Measurements from ENCODE around the gene LRRC36. TPM values are rescaled to one million over a fixed set of nuclear protein-coding genes. Genes with fewer than 3 reads are reported as not detected.

Gene LRRC36
- total and polyA plus RNA-seq, 2 of the 8 experiments (the other 6 are each of a cell fraction or from before 2014, with no cell fraction given), result 0.15 TPM; not detected in 1

DNA sequence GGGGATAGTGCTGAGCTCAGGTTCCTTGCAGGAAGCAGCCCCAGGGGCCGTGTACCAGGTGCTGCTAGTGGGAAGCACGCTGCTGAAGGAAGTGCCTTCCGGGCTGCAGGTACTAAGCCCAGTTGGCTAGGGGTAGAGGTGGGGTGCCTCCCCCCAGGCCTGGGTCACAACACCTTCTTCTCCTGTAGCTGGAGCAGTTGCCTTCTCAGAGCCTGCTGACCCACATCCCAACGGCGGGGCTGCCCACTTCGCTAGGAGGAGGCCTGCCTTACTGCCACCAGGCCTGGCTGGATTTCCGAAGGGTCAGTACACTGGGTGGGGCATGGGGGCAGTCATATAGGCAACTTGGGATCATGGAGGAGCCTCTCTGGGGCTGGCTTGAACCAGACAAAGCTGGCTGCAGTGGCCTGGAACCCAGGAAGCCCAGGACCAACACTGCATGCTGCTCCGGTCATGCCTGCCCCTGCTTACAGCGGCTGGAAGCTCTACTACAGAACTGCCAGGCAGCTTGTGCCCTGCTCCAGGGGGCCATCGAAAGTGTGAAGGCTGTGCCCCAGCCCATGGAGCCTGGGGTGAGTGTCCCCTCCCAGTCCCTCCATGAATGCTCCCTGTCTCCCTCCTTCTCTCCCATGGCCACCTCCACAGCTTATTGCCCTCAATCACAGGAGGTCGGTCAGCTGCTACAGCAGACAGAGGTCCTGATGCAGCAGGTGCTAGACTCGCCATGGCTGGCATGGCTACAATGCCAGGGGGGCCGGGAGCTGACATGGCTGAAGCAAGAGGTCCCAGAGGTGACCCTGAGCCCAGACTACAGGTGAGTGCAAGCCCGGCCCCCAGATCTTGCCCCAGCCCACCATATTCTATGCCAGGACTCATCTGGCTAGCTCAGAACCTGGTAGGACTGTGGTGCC is 44.8 kb upstream of the LRRC36 start:
- Histone ChIP-seq H2BK12ac (ENCODE audit: low read depth, low read length) (no peak overlapping the region), H4K20me1 (replicated peaks in 1 of 2; ENCODE audit: control insufficient read depth in 1 of 2, insufficient read depth in 2 of 2, low read length in 2 of 2) (peaks cover 2 to 9% of the 10 kb centered on the region in 2 experiments), H3K14ac (ENCODE audit: insufficient read length) (no peak overlapping the region), H2BK5ac (ENCODE audit: low read depth, low read length) (no peak overlapping the region), H3K4ac (replicated peaks; ENCODE audit: insufficient read length, low read depth, low read length) (no peak overlapping the region), H3K56ac (replicated peaks; ENCODE audit: insufficient read length, low read depth, low read length) (no peak overlapping the region), H3K79me2 (ENCODE audit: control insufficient read depth in 1 of 2, insufficient read depth in 2 of 2, low read length in 2 of 2) (no peaks in the 10 kb centered on the region), H2AFZ (ENCODE audit: low read length) (no peak overlapping the region), H3K9me3 (ENCODE audit: insufficient read depth in 2 of 2, low read depth in 1 of 2, low read length in 1 of 2) (no peaks in the 10 kb centered on the region), H3K4me3 (ENCODE audit: extremely low read depth in 1 of 4, insufficient read depth in 2 of 4, low read depth in 3 of 4, low read length in 4 of 4) (no peak overlapping the region), H3K9ac (replicated peaks in 1 of 4; ENCODE audit: extremely low read depth in 1 of 4, low read depth in 3 of 4, low read length in 3 of 4) (no peak overlapping the region), H2BK120ac (replicated peaks; ENCODE audit: low read depth, low read length) (no peak overlapping the region), H3K79me1 (ENCODE audit: low read depth, low read length) (no peaks in the 10 kb centered on the region), H4K8ac (ENCODE audit: extremely low read depth, insufficient read depth, low read length) (no peak overlapping the region), H3K4me2 (ENCODE audit: insufficient read depth in 1 of 2, low read depth in 2 of 2, low read length in 2 of 2) (no peak overlapping the region), H3K4me1 (replicated peaks in 1 of 4; ENCODE audit: control insufficient read depth in 3 of 4, insufficient read depth in 4 of 4, low read length in 3 of 4) (peaks cover 0 to 2% (median 0%) of the 10 kb centered on the region in 4 experiments; a peak in 1 of 7 replicates), H3K23me2 (ENCODE audit: low read depth, low read length) (peaks cover 4% of the 10 kb centered on the region; the same call in 1 of the 2 replicates), H3K27me3 (replicated peaks in 1 of 4; ENCODE audit: control insufficient read depth in 3 of 4, extremely low read depth in 1 of 4, insufficient read depth in 3 of 4, low read length in 3 of 4) (peaks cover 0 to 15% (median 12%) of the 10 kb centered on the region in 4 experiments; a peak in 5 of 7 replicates), H3K18ac (ENCODE audit: extremely low read depth, low read length) (no peak overlapping the region), H4K91ac (replicated peaks; ENCODE audit: insufficient read length, low read length) (no peak overlapping the region), H2BK20ac (ENCODE audit: low read length) (no peak overlapping the region), H4K5ac (ENCODE audit: insufficient read length, low read depth, low read length) (no peak overlapping the region), H2AK5ac (ENCODE audit: low read depth, low read length) (no peak overlapping the region), H3K23ac (ENCODE audit: insufficient read length) (no peak overlapping the region), H3K36me3 (ENCODE audit: control insufficient read depth in 2 of 4, insufficient read depth in 4 of 4, low read length in 3 of 4) (no peaks in the 10 kb centered on the region), H2BK15ac (ENCODE audit: low read length) (no peak overlapping the region), H3K27ac (ENCODE audit: low read depth, low read length) (no peak overlapping the region)
- CTCF ChIA-PET (ENCODE audit: partially characterized antibody), result interaction anchor here (0.6 to 10.5 kb wide), 27 partner anchors 9 to 199 kb away, joined by 3 to 217 read pairs (median 5); partner anchors contain the start of genes ATP6V0D1, FHOD1, KCTD19 and LRRC36
- POLR2A ChIA-PET (ENCODE audit: partially characterized antibody), result interaction anchor here (1.0 to 2.8 kb wide), 5 partner anchors 11 to 33 kb away, joined by 3 to 12 read pairs (median 4); partner anchors contain the start of genes FHOD1 and SLC9A5
- WGBS, 2 experiments (ENCODE audit: extremely low coverage in 1 of 2, insufficient coverage in 1 of 2, insufficient read length in 1 of 2, insufficient replicate concordance in 2 of 2, low coverage in 1 of 2, low lambda C conversion rate in 2 of 2, missing lambda C conversion rate in 1 of 2), result 89% methylated on average over 13 of the region's 14 CpGs; no CpG with 5 or more reads in 1 of the 2 experiments
- FAIRE-seq, result no peak
- DNase-seq (ENCODE audit: low read depth in 1 of 2, low spot score in 2 of 2), result no peak
- no peak for TF ChIP-seq POLR2A (IDR thresholded peaks at IDR 0.05; ENCODE audit: control extremely low read depth in 1 of 2, low read depth in 2 of 2, low read length in 2 of 2)
- TF ChIP-seq, protein P1, sequence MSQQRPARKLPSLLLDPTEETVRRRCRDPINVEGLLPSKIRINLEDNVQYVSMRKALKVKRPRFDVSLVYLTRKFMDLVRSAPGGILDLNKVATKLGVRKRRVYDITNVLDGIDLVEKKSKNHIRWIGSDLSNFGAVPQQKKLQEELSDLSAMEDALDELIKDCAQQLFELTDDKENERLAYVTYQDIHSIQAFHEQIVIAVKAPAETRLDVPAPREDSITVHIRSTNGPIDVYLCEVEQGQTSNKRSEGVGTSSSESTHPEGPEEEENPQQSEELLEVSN (IDR thresholded peaks at IDR 0.05), result no peak
- no peak for TF ChIP-seq SUZ12 (IDR thresholded peaks at IDR 0.05; ENCODE audit: low read length)
- no peak for TF ChIP-seq RXRA (IDR thresholded peaks at IDR 0.05; ENCODE audit: insufficient read depth, low read depth, low read length)
- TF ChIP-seq EP300 (IDR thresholded peaks at IDR 0.05; ENCODE audit: borderline replicate concordance in 1 of 2, low read depth in 2 of 2, low read length in 2 of 2), result no peak
- no peak for TF ChIP-seq CREB1 (IDR thresholded peaks at IDR 0.05)
- no peak for TF ChIP-seq SP4 (IDR thresholded peaks at IDR 0.05; ENCODE audit: low read length)
- TF ChIP-seq, protein P2, sequence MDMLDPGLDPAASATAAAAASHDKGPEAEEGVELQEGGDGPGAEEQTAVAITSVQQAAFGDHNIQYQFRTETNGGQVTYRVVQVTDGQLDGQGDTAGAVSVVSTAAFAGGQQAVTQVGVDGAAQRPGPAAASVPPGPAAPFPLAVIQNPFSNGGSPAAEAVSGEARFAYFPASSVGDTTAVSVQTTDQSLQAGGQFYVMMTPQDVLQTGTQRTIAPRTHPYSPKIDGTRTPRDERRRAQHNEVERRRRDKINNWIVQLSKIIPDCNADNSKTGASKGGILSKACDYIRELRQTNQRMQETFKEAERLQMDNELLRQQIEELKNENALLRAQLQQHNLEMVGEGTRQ (IDR thresholded peaks at IDR 0.05; ENCODE audit: low read length), result no peak
- no peak for TF ChIP-seq CEBPB (IDR thresholded peaks at IDR 0.05; ENCODE audit: low read depth, low read length)
- TF ChIP-seq JUND (IDR thresholded peaks at IDR 0.05; ENCODE audit: low read length), result no peak
- TF ChIP-seq SIRT6 (IDR thresholded peaks at IDR 0.05; ENCODE audit: low read length), result no peak
